Hepatocyte (in vitro differentiated cells): ENCODE data around the gene MBL2. TPM values are rescaled to one million over a fixed set of nuclear protein-coding genes. Genes with fewer than 3 reads are reported as not detected.

Experiments used
- DNase-seq: peaks from one replicate; pipeline ENCODE4 v3.0.0-alpha.2; 2016; ENCODE audit warnings: low spot score
- H2AFZ ChIP-seq: fragments of 200-600 bp; sonication (generic); 2 replicates; pipeline ENCODE4 v1.6.0; 2016; ENCODE audit warnings: antibody characterized with exemption, mild to moderate bottlenecking
- H3K27ac ChIP-seq: fragments of 200-600 bp; sonication (generic); 2 replicates; pipeline ENCODE4 v1.5.1; 2016; ENCODE audit warnings: mild to moderate bottlenecking
- H3K27me3 ChIP-seq: fragments of 200-600 bp; sonication (generic); 2 replicates; pipeline ENCODE4 v1.6.1; 2016
- H3K36me3 ChIP-seq: fragments of 200-600 bp; sonication (generic); replicated peaks from 2 replicates; pipeline ENCODE4 v1.5.1; 2016; ENCODE audit warnings: low read depth; ENCODE audit not compliant: insufficient read depth
- H3K4me1 ChIP-seq: fragments of 200-600 bp; sonication (generic); 2 replicates; pipeline ENCODE4 v1.5.1; 2016; ENCODE audit warnings: mild to moderate bottlenecking, moderate library complexity; ENCODE audit not compliant: insufficient read depth
- H3K4me2 ChIP-seq: fragments of 200-600 bp; sonication (generic); 2 replicates; pipeline ENCODE4 v1.6.0; 2016
- H3K4me3 ChIP-seq: fragments of 200-600 bp; sonication (generic); 2 replicates; pipeline ENCODE4 v1.5.1; 2016; ENCODE audit warnings: mild to moderate bottlenecking
- H3K79me2 ChIP-seq: fragments of 200-600 bp; sonication (generic); 2 replicates; pipeline ENCODE4 v1.6.0; 2017; ENCODE audit warnings: mild to moderate bottlenecking
- H3K9me2 ChIP-seq: fragments of 200-600 bp; sonication (generic); replicated peaks from 2 replicates; pipeline ENCODE4 v1.6.0; 2017; ENCODE audit warnings: mild to moderate bottlenecking; ENCODE audit not compliant: insufficient read depth
- H3K9me3 ChIP-seq: fragments of 200-600 bp; sonication (generic); 2 replicates; pipeline ENCODE4 v1.5.1; 2016; ENCODE audit warnings: low read depth, mild to moderate bottlenecking
- H4K20me1 ChIP-seq: fragments of 200-600 bp; sonication (generic); 2 replicates; pipeline ENCODE4 v1.6.0; 2016; ENCODE audit warnings: mild to moderate bottlenecking; ENCODE audit not compliant: insufficient read depth, poor library complexity, severe bottlenecking
- CTCF ChIP-seq: fragments of 200-600 bp; sonication (generic); IDR thresholded peaks from 2 replicates; pipeline ENCODE4 v1.5.1; 2016; ENCODE audit warnings: antibody characterized with exemption, mild to moderate bottlenecking; ENCODE audit not compliant: poor library complexity
- EZH2 ChIP-seq: fragments of 200-600 bp; sonication (generic); IDR thresholded peaks from 2 replicates; pipeline ENCODE4 v1.6.1; 2016; ENCODE audit warnings: antibody characterized with exemption, mild to moderate bottlenecking, borderline replicate concordance
- EZH2phosphoT487 ChIP-seq: fragments of 200-600 bp; sonication (generic); IDR thresholded peaks from one replicate; pipeline ENCODE4 v1.6.1; 2018; ENCODE audit warnings: antibody characterized with exemption, mild to moderate bottlenecking, low read depth, moderate library complexity; ENCODE audit not compliant: unreplicated experiment, severe bottlenecking
- WGBS: methylation state at CpG from one replicate; pipeline ENCODE4 v1.1.6; 2016; ENCODE audit warnings: low lambda C conversion rate; ENCODE audit errors: missing lambda C conversion rate; 5-methylcytosine and 5-hydroxymethylcytosine counted together
- polyA plus RNA-seq: library from polyadenylated mRNA; unstranded; fragments of >200 nt; fragmentation: Nextera tagmentation; extraction: Ambion mirVana; gene quantifications from 2 replicates; pipeline ENCODE4 v1.2.1, GENCODE V29; 2016
- total RNA-seq: library from RNA; depleted of rRNA; stranded (reverse); fragments of >200 nt; gene quantifications from 2 replicates; pipeline ENCODE4 v1.2.3, GENCODE V29; 2014

The MBL2 gene
- total and polyA plus RNA-seq, 2 experiments from 2014 or later, result 0.21 to 1.1 TPM

- WGBS, result 80% methylated on average over 8 of the region's 8 CpGs
- Histone ChIP-seq H4K20me1 (no peaks in the 10 kb centered on the region), H3K9me2 (no peaks in the 10 kb centered on the region), H3K79me2 (no peaks in the 10 kb centered on the region), H3K36me3 (no peaks in the 10 kb centered on the region), H3K4me3 (no peak overlapping the region), H3K27ac (no peak overlapping the region), H3K27me3 (no peaks in the 10 kb centered on the region), H2AFZ (no peak overlapping the region), H3K4me2 (no peak overlapping the region), H3K9me3 (no peaks in the 10 kb centered on the region), H3K4me1 (peaks cover 10% of the 10 kb centered on the region)
- DNase-seq, result no peak
- TF ChIP-seq EZH2 (no peak), CTCF (no peak), EZH2phosphoT487 (no peak)
Observed at GRCh38 chr10:52771534-52772445, 794 bp downstream of the MBL2 start.

- Histone ChIP-seq H3K36me3 (no peaks in the 10 kb centered on the region), H3K27ac (no peak overlapping the region), H3K79me2 (no peaks in the 10 kb centered on the region), H3K9me3 (no peaks in the 10 kb centered on the region), H3K4me2 (no peak overlapping the region), H4K20me1 (no peaks in the 10 kb centered on the region), H2AFZ (no peak overlapping the region), H3K9me2 (no peaks in the 10 kb centered on the region), H3K27me3 (no peaks in the 10 kb centered on the region), H3K4me1 (peaks cover 9% of the 10 kb centered on the region), H3K4me3 (no peak overlapping the region)
- DNase-seq, result no peak
- 69% methylated on average over 2 of the region's 2 CpGs for WGBS
- no peak for TF ChIP-seq CTCF
- TF ChIP-seq EZH2, result no peak
- TF ChIP-seq EZH2phosphoT487, result no peak
Observed at GRCh38 chr10:52770904-52771303, 1.7 kb downstream of the MBL2 start.

GRCh38 chr10:52769966-52770365 lies 2.6 kb downstream of the MBL2 start:
- Histone ChIP-seq H3K4me3 (no peak overlapping the region), H3K79me2 (no peaks in the 10 kb centered on the region), H3K27ac (no peak overlapping the region), H3K4me1 (peaks cover 9% of the 10 kb centered on the region), H3K4me2 (no peak overlapping the region), H3K27me3 (no peaks in the 10 kb centered on the region), H4K20me1 (no peaks in the 10 kb centered on the region), H3K9me2 (no peaks in the 10 kb centered on the region), H2AFZ (no peak overlapping the region), H3K36me3 (no peaks in the 10 kb centered on the region), H3K9me3 (no peaks in the 10 kb centered on the region)
- TF ChIP-seq EZH2phosphoT487 (no peak), EZH2 (no peak), CTCF (no peak)
- 95% methylated on average over 2 of the region's 2 CpGs for WGBS
- DNase-seq, result no peak
